ENCODE data around the gene CDC42SE2.
A peak's percentile ranks its signal among the peaks of the same experiment; 100 is the strongest.

CDC42SE2 gene

GRCh38 chr5:131369558-131369957 is 105.7 kb downstream of the CDC42SE2 start:
- peaks cover 34% of the 10 kb centered on the region for H3K36me3 ChIP-seq (replicated peaks; ENCODE audit: low read depth, low read length)
- peaks cover 97% of the 10 kb centered on the region for H3K79me2 ChIP-seq (ENCODE audit: low read length)

DNA sequence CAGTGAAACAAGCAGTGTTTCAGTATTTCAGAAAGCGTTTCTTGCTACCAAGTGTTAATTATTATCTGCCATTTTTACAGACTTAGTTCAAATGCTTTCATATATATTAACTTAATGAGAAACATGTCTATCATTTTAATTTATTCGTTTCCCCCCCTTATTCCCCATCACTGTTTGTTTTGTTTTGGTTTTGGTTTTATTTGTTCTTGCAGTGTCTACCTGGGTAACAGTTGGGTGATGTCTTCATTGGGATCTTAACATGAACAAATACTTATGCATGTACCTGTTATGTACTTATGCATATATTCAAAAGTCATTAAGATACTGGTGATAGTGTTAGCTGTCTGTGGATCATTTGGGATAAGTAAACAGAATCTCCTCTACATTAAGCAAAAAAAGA is 108.0 kb downstream of the CDC42SE2 start:
- H3K9ac ChIP-seq (ENCODE audit: low read length), result no peak overlapping the region
- H3K36me3 ChIP-seq (replicated peaks; ENCODE audit: low read depth, low read length), result peaks cover 25% of the 10 kb centered on the region
- peaks cover 94% of the 10 kb centered on the region for H3K79me2 ChIP-seq (ENCODE audit: low read length)
- no peaks in the 10 kb centered on the region for H3K9me3 ChIP-seq (ENCODE audit: insufficient read depth, low read length)
- no peak for TF ChIP-seq EZH2phosphoT487 (IDR thresholded peaks at IDR 0.05; ENCODE audit: low read depth)
- TF ChIP-seq CTCF (IDR thresholded peaks at IDR 0.05; ENCODE audit: low read depth, low read length), result no peak
- no peak overlapping the region for H3K4me3 ChIP-seq (ENCODE audit: low read length)
- H2AFZ ChIP-seq (ENCODE audit: low read depth, low read length), result no peak overlapping the region
- peaks cover 74% of the 10 kb centered on the region for H3K4me1 ChIP-seq (ENCODE audit: low read length)
- no peaks in the 10 kb centered on the region for H3K27me3 ChIP-seq (ENCODE audit: low read depth, low read length)
- peaks cover 74% of the 10 kb centered on the region for H4K20me1 ChIP-seq (ENCODE audit: insufficient read depth, low read length)
- H3K27ac ChIP-seq (ENCODE audit: low read length), result peak overlapping the region; percentile 95
- H3K4me2 ChIP-seq (ENCODE audit: low read length), result peak overlapping the region; percentile 17; the same call in 1 of the 2 replicates

More at GRCh38 chr5:131369558-131369957, 105.7 kb downstream of the CDC42SE2 start:
- H3K4me3 ChIP-seq (ENCODE audit: low read length), result no peak overlapping the region
- no peaks in the 10 kb centered on the region for H3K27me3 ChIP-seq (ENCODE audit: low read depth, low read length)
- H3K9me3 ChIP-seq (ENCODE audit: insufficient read depth, low read length), result no peaks in the 10 kb centered on the region
- H2AFZ ChIP-seq (ENCODE audit: low read depth, low read length), result no peak overlapping the region
- H4K20me1 ChIP-seq (ENCODE audit: insufficient read depth, low read length), result peaks cover 80% of the 10 kb centered on the region
- H3K4me1 ChIP-seq (ENCODE audit: low read length), result peaks cover 53% of the 10 kb centered on the region
- H3K4me2 ChIP-seq (ENCODE audit: low read length), result no peak overlapping the region
- no peak overlapping the region for H3K27ac ChIP-seq (ENCODE audit: low read length)
- no peak for TF ChIP-seq CTCF (IDR thresholded peaks at IDR 0.05; ENCODE audit: low read depth, low read length)
- TF ChIP-seq EZH2phosphoT487 (IDR thresholded peaks at IDR 0.05; ENCODE audit: low read depth), result no peak
- H3K9ac ChIP-seq (ENCODE audit: low read length), result no peak overlapping the region

DNA sequence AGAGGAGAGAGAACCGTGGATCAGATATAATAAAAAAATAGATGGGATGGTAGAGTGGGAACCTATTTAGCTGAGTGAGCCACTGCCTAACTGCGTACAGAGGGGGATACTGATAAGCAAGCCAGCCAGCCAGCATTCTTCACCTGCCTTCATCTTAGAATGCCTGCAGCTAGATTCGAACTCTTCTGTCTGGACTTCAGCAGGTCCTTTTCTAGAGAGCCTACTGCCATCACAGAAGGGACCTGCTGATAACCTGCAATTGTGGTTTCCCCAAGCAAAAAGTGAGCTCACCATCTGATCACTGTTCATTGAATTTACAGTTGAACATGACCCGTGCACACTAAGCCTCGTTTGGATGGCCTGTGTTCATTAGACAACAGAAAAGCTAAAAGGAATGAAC is 109.4 kb downstream of the CDC42SE2 start:
- no peak overlapping the region for H2AFZ ChIP-seq (ENCODE audit: low read depth, low read length)
- H3K4me1 ChIP-seq (ENCODE audit: low read length), result peaks cover 89% of the 10 kb centered on the region
- peak overlapping the region; percentile 42 for H3K4me3 ChIP-seq (ENCODE audit: low read length)
- peak overlapping the region; percentile 95 for H3K27ac ChIP-seq (ENCODE audit: low read length)
- TF ChIP-seq CTCF (IDR thresholded peaks at IDR 0.05; ENCODE audit: low read depth, low read length) (no peak), EZH2phosphoT487 (IDR thresholded peaks at IDR 0.05; ENCODE audit: low read depth) (no peak)
- H4K20me1 ChIP-seq (ENCODE audit: insufficient read depth, low read length), result peaks cover 73% of the 10 kb centered on the region
- peak overlapping the region; percentile 47 for H3K9ac ChIP-seq (ENCODE audit: low read length)
- H3K27me3 ChIP-seq (ENCODE audit: low read depth, low read length), result no peaks in the 10 kb centered on the region
- H3K9me3 ChIP-seq (ENCODE audit: insufficient read depth, low read length), result no peaks in the 10 kb centered on the region
- H3K79me2 ChIP-seq (ENCODE audit: low read length), result peaks cover 94% of the 10 kb centered on the region
- peak overlapping the region; percentile 73 for H3K4me2 ChIP-seq (ENCODE audit: low read length)
- H3K36me3 ChIP-seq (replicated peaks; ENCODE audit: low read depth, low read length), result peaks cover 20% of the 10 kb centered on the region

GRCh38 chr5:131375351-131375750 is 111.5 kb downstream of the CDC42SE2 start:
- Histone ChIP-seq H3K4me3 (ENCODE audit: low read length) (peak overlapping the region; percentile 29), H2AFZ (ENCODE audit: low read depth, low read length) (no peak overlapping the region), H3K36me3 (replicated peaks; ENCODE audit: low read depth, low read length) (peaks cover 19% of the 10 kb centered on the region), H3K79me2 (ENCODE audit: low read length) (peaks cover 94% of the 10 kb centered on the region), H4K20me1 (ENCODE audit: insufficient read depth, low read length) (peaks cover 66% of the 10 kb centered on the region), H3K27ac (ENCODE audit: low read length) (peak overlapping the region; percentile 95), H3K4me2 (ENCODE audit: low read length) (peak overlapping the region; percentile 73), H3K9ac (ENCODE audit: low read length) (peak overlapping the region; percentile 61), H3K9me3 (ENCODE audit: insufficient read depth, low read length) (no peaks in the 10 kb centered on the region), H3K27me3 (ENCODE audit: low read depth, low read length) (no peaks in the 10 kb centered on the region), H3K4me1 (ENCODE audit: low read length) (peaks cover 98% of the 10 kb centered on the region)
- no peak for TF ChIP-seq CTCF (IDR thresholded peaks at IDR 0.05; ENCODE audit: low read depth, low read length)
- no peak for TF ChIP-seq EZH2phosphoT487 (IDR thresholded peaks at IDR 0.05; ENCODE audit: low read depth)
